HG03442 (cell line): ENCODE results near the gene LILRB2.
"Not testable (repeated sequence)": the region's sequence is repeated elsewhere in the genome, so short reads cannot be mapped to it uniquely, and the experiment has no call there.

ENCODE experiments used
- ATAC-seq: cut with Tn5 transposase; IDR thresholded peaks from one replicate; pipeline ENCODE4 v1.9.1; 2021; ENCODE audit warnings: mild to moderate bottlenecking, moderate library complexity; ENCODE audit not compliant: unreplicated experiment

LILRB2 gene

DNA sequence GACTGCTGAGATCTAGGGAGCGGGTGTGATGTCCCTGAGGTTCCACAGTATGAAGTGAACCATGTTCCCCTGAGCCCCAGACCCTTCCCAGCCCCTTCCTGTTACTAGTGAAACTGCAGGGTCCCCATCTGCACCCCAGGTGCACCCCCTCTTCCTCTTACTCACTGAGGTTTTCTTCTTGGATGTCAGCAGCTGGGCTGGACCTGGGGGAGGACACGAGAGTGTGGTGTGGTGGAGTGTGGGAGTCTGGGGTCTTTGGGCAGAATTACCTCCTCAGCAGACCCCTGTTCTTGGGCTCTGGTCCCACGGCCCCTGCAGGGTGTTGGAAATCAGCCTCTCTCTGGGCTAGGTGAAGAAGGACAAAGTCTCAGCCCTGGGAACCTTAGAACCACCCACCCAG lies 35.0 kb downstream of the LILRB2 start:
- ATAC-seq: no peak

DNA sequence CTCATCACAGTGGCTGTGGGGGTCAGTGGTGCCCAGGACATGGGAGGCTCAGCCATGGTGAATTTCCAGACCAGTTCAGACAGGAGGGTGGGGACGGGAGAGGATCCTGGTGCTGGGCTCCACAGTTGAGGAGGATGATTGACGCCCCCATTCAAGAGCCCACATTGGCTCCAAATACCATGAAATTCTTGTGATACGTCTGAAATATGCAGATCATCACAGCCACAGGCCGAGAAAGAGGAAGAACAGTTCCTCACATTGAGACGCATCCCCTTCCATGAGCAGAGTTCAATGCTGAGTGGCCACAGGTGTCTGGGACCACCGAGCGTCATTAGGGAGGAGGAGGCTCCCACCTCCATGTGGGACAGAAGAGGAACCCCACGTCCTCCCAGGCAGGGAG lies 37.1 kb downstream of the LILRB2 start:
- ATAC-seq: not testable (repeated sequence)

DNA sequence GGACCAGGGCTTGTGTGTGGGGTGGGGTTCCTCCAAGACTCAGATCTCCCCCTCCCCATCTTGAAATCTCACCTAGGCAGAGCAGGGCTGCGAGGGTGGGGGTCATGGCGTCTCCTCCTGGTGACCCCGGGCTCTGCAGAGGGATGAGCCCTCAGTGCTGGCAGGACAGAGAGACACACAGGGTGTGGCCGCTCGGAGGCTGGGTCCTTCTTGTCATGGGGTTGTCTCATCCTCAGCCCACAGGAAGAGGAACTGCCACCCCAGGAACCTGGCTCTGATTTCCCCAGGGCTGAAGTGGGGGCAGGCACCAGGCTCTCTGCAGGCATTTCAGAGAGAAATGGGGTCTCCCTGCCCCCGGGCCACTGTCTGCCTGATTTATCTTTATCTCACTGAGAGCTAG lies 38.3 kb downstream of the LILRB2 start, which contains the start of gene LILRA6:
Gene LILRA6 (minus strand): TSS at position 145 of the 400 bp plus-strand sequence.
- not testable (repeated sequence) for ATAC-seq

DNA sequence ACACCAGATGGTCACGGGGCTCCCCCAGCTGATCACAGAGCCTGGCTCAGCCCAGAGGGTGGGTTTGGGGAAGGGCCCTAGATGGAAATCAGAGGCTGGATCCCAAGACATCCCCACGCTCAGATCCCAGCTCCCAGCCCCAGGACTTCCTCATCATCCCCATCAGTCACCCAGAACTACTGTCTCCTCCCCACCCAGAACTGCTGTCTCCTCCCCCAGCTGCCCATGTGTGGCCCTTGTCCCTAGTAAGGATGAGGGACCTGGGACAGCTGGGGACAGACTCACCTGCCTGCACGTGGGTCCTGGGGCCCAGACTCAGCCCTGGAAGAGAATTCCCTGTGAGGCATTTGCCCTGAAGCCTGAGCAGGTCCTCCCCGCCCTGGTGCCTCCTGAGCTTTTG lies 38.7 kb downstream of the LILRB2 start:
- not testable (repeated sequence) for ATAC-seq

DNA sequence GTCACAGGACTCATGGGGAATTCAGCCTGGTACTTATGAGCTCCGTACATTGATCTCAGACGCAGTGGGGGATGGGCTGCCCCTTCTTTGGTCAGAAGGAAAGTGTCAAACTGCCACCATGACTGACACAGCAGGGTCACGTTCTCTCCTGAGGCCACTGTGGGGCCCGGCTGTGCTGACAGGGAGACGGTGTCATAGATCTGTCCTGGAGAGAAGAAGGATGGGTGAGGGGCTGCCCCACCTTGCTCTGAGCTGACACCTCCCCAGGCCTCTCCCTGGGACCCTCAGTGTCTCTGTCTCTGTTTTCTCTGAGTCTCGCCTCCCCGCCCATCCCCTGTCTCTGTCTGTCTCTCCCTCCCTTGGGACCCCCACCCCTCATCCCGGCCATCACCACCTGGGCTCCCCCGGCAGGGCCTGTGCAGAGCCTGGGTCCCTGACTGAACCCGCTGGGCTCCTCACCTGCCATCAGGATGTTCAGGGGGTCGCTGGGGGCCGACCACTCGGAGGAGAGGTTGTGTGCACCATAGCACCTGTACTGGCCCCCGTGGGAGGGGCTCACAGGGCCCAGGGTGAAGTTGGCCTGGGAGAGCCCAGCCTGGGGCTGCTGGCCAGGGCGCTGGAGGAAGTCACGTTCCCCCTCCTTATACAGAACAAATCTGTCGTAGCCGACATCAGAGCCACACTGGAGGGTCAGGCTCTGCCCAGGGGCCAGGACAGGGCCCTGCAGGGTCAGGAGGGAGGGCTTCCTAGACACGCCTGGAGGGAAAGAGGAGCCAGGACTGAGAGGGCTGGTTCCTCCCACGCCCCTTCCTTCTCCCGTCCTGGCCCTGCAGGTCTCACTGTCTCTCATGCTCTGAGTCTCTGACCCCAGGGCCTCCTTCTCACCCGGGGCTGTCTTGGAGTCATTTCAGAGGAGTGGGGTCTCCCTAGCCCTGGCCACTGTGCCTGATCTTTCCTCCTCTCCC lies 40.3 kb downstream of the LILRB2 start:
- ATAC-seq: not testable (repeated sequence)

DNA sequence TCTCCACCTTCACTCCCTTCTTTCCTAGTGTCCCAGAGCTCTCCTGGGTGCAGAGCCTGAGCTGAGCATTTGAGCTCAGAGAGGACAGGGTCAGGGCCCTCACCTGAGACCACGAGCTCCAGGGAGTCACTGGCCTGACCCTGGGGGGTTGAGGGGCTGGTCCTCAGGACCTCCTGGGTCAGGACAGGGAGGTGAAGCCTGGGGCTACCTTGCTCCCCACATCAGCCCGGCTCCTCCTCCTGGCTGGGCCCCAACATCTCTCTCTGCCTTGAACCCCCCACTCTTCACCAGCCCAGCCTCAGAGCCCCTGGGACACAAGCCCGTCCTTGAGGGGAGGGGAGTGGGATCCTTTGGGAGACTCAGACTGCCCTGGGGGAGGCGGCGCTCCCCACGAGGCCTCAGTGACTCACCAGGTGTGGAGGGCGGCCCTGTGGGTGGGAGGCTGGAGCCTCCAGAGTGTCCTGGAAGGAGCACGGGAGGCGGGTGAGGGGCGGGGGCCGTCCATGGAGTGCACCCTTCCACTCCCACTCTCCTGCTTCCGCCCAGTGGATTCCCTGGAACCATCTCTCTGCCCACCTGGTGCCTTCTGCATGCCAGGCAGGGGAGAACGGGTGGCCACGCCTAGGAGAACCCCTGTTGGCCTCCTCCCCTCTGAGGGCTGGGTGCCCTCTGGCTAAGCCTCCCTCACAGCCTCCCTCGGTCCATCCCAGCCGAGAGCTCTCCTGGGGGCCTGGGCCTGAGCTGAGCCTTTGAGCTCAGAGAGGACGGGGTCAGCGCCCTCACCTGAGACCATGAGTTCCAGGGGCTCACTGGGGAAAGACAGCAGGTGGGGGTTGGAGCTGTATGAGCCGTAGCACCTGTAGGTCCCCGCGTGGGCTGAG lies 41.2 kb downstream of the LILRB2 start:
- ATAC-seq: not testable (repeated sequence)

DNA sequence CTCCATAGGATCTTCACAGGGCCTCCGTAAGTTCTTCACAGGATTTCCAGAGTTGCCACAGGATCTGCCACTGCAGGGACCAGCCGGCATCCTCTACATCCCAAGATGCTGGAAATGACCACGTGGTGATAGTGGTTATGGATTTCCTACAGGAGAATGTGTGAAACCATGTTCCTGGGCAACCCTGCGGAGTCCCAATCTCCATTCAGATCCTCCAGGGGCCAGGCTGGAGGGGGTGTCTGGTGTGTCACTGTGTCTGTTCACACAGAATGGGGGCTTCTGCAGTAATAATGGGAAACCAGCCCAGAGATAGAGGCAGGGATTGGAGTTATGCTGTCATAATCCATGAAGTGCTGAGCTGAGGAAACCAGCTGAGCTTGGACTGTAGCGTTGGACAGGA lies 47.0 kb downstream of the LILRB2 start:
- no peak for ATAC-seq

DNA sequence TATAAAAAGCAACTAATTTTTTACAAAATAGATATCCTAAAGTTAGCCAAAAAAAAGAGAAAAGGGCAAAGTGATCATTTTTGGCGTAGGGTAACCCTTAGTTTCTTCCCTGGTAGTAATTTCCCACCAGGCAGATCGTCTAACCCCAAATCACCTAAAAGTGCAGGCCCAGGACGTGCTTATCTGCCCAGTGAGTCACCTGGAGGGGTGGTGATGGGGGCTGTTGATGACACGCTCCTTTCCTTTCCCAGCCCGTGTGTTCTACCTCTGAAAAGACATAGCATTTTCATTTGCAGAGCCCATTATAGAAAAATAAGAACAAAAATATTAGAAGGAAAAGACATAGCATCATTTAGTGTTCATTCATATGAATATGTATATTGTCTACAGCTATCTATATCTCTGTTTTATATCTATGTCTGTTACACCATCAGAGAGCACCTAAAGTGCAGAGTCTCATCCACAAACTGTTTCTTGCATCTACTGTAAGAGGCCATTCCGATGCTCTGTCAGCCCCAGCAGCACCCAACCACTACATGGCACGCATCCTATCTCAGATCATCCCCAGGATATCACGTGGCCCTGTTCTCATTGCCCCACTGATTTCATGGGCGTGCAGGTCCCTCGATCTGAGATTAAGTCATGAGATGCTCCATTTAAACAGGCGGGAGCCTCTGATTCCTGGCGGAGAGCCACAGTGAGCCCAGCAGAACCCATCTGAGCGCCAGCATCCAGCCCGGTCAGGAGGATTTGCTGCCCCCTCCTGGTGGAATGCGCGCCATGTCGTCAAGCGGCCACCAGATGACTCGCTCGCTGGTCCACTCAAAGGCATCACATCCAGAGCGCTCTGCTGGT lies 49.6 kb downstream of the LILRB2 start:
- no peak for ATAC-seq

DNA sequence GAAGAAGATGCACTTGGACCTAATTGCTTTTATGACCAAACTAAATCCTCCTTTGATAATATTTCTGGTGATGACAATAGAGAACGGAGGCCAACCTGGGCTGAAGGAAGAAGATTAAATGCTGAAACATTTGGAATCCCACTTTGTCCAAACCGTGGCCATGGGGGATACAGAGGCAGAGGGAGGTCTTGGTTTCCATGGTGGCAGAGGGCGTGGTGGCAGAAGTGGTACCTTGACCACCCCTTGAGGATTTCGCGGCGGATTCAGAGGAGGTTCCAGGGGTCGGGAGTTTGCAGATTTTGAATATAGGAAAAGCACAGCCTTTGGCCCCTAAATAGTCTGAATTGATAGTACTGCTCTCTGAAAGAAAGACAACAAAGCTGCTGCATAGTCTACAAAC lies 50.9 kb downstream of the LILRB2 start:
- no peak for ATAC-seq

DNA sequence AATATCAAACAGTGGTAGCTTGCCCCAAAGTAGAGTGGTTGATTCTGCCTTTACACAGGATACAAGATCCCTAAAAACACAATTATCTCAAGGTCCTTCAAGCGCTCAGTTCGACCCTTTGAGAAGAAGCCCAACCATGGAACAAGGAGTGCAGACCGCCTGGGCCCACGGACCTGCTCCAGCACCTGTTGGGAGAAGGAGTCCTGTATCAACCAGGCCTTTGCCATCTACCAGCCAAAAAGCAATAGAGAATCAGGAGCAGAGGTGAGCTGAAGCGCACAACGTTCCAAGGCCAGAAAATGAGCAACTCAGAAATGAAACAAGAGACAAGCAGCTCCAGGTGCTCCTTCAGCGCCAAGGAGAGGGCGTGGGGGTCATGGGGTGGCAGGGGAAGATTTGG lies 51.8 kb downstream of the LILRB2 start:
- ATAC-seq: no peak

DNA sequence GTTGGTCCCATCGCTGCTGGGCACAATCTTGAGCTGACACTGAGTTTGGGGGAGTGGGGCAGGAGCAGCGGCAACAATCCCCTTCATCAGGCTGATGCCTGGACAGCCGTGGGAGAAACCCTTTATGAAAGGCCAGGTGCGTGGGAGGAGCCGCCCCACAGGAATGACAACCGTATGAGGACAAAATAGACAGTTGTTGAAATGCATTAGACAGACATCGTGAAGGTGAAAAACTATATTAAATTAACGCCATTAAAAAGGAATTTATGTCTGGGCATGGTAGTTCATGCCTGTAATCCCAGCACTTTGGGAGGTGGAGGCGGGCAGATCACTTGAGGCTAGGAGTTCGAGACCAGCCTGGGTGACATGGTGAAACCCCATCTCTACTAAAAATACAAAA lies 56.3 kb downstream of the LILRB2 start:
- not testable (repeated sequence) for ATAC-seq

DNA sequence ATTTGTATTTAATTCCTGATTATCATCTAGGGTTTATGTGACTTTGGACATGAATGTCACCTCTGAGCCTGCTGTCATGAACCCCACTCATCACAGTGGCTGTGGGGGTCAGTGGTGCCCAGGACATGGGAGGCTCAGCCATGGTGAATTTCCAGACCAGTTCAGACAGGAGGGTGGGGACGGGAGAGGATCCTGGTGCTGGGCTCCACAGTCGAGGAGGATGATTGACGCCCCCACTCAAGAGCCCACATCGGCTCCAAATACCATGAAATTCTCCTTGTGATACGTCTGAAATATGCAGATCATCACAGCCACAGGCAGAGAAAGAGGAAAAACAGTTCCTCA lies 57.0 kb downstream of the LILRB2 start:
- not testable (repeated sequence) for ATAC-seq
